NCI-H774 (cell line): Measurements from ENCODE around the gene TMEM178A.
"Not testable (repeated sequence)": the region's sequence is repeated elsewhere in the genome, so short reads cannot be mapped to it uniquely, and the experiment has no call there.

ENCODE experiments used
- DNase-seq: peaks from one replicate; lab custom pipeline; 2025; lab: John Stamatoyannopoulos, UW

The TMEM178A gene

DNA sequence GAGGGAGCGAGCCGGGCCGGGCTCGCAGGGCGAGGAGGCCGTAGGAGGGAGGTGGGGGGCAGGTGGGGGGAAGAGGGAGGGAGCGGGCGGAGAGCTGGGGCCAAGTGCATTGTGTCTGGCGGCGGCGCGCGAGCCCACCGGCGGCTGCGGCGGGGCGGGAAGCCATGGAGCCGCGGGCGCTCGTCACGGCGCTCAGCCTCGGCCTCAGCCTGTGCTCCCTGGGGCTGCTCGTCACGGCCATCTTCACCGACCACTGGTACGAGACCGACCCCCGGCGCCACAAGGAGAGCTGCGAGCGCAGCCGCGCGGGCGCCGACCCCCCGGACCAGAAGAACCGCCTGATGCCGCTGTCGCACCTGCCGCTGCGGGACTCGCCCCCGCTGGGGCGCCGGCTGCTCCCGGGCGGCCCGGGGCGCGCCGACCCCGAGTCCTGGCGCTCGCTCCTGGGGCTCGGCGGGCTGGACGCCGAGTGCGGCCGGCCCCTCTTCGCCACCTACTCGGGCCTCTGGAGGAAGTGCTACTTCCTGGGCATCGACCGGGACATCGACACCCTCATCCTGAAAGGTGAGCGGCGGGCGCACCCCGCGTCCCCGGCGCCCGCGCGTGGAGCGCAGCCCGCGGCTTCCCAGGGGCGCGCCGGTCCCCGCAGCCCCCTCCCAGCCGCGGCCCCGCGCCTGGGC lies at the start of gene TMEM178A:
TSS of gene TMEM178A (plus strand) at position 107 of the 680 bp plus-strand sequence. CDS start at position 165, 58 bp downstream.
- no peak for DNase-seq

DNA sequence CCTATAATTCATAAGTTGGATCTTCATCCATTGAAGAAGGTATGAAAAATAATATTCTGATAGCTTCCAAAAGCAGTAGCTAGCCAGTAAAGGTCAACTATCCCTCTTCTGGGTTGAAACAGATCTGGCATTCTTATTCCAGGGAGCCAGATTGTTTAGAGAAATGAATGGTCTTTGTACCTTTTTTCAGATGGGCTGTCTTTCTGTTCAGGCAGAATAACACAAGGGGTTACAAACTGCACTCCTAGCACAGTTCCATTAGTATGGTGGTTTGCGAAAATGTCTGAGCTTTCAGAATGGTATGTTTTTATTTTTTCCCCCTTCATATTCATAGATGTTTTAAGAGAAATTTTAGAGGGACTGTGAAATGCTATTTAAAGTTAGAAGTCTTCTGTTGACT lies 47.5 kb upstream of the TMEM178A start:
- DNase-seq: no peak

DNA sequence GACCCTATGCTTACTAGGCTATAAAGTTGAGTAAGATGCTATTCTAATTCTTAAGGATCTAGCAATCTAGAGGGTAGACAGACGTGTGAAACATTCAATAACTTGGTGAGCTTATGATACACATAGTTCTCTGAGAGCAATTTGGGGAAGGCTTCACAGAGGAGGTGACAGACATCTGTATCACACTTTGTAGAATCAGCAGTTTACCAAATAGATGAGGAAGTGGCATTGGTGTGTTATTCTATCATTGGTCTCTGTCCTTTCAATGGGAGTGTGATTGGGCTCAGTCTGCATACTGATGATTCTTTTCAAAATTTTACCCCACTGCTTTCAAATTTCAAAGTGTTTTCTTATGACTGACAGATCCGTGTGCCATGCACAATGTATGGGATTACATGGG lies 47.0 kb upstream of the TMEM178A start:
- DNase-seq: no peak

DNA sequence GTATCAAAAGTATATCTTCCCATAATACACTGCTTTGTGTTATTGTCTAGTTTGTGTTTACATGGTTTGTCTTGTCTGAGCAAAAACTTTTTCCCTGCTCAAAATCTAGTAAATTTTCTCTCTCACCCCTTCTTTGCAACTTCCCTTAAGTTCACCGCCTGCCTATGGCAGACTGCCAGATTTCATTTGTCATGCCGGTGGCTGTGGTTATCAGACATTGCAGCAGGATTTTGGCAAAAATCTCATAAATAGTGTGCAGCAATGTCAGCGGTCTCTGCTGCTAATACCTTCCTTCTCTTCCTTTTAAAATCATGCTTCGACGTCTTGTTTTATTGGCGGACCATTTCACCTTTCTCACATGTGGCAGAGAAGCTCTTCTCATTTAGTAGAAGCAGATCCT lies 45.6 kb upstream of the TMEM178A start:
- no peak for DNase-seq

DNA sequence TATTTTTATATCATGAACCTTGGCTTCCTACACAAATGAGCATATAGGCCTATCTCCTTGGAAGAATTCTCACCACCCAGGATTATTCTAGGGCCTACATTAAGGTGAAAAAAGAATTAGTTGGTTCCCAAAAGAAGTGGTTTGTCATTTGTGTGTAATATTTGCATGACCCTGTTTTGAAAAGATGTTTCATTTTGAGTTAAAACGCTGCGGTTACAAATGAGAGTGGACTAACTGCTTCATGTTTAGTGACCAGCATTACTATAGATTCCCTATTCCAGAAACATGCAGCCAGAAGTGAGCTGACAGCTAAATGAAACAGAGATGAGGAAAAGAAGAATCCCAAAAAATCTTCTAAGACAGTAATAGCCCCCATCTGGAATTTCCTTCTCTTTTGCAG lies 44.1 kb upstream of the TMEM178A start:
- no peak for DNase-seq

DNA sequence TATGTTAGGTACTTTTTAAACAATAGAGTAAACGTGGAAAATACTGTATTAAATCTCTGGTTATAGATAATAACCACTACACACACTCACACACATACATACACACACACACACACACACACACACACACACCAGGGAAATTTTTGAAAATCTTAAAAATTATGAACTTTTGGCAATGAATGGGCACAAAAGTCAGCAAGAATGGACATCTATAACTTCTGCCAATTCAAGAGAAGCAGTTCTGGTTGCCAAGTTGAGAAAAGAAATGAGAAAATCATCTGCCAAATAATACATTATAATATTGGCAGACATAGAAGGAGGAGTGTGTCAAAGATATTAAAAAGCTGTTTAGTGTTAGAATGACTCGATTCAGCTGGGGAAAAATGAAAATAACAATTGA lies 42.9 kb upstream of the TMEM178A start:
- DNase-seq: no peak

DNA sequence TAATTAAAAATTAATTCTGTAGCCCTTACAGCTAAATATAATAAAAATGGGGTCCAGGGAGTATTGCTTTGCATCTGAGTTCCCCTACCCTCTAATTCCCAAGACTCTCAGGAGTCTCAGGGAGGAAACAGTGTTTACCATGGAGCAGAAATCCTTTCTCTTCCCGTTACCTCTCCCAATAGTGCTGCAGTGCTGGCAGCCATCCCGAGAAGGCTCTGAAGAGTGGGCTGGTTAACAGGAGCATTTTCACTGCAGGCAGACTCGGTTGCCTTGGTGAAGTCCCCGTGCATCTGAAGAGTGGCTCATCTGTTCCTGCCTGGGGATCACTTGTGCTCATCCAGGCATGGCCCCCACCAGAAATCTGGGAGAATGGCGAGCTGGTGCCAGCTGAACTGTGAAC lies 41.8 kb upstream of the TMEM178A start:
- DNase-seq: no peak

DNA sequence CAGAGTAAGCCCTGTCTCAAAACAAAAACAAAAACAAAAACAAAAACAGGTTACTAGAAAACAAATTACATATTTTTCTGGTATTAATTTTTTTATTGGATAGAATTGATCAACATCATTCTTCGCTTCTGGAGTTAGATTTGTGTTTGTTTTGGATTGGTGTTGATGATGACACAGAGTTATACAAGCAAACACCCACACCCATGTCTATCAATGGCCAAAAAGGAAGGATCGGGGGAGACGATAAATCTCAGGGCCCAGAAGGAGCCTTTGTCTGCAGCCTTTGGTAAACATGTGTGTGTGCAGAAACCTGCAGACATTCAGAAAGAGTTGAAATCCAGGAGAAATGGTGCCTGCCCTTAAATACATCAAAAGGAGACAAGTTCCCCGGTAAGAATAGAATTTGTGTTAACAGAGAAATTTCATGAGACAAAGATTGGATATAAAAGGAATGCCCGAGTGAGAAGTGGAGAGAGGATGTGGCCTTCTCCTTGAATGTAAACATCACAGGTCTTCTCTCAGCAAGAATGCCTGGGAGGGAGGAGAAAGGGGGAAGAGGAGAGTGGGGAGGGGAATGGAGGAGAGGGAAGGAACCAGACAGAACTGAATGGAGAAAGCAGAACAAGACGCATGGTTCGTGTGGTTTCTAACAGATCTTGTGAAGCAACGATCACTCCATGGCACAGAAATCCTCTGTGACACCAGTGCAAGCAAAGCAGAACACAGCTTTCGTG lies 40.4 kb upstream of the TMEM178A start:
- no peak for DNase-seq

DNA sequence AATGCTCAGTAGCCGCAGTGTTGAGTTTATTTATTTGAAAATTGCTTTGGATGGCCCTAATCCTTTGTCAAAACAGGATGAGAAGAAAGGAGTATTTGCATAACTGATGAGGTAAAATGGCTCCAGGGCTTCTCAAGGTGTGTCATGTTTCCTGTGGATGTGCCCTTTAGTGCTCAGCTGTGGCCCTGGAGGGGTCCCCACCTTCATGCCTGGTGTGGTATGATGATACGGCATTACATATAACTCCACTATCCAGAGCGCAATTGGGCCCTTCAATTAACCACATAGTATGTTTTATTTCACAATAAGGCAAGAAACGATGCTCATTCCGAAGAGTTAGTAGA lies 39.8 kb upstream of the TMEM178A start:
- no peak for DNase-seq

DNA sequence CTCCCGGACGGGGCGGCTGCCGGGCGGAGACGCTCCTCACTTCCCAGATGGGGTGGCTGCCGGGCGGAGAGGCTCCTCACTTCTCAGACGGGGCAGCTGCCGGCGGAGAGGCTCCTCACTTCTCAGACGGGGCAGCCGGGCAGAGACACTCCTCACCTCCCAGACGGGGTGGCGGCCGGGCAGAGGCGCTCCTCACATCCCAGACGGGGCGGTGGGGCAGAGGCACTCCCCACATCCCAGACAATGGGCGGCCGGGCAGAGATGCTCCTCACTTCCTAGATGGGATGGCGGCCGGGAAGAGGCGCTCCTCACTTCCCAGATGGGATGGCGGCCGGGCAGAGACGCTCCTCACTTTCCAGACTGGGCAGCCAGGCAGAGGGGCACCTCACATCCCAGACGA lies 37.4 kb upstream of the TMEM178A start:
- DNase-seq: not testable (repeated sequence)

DNA sequence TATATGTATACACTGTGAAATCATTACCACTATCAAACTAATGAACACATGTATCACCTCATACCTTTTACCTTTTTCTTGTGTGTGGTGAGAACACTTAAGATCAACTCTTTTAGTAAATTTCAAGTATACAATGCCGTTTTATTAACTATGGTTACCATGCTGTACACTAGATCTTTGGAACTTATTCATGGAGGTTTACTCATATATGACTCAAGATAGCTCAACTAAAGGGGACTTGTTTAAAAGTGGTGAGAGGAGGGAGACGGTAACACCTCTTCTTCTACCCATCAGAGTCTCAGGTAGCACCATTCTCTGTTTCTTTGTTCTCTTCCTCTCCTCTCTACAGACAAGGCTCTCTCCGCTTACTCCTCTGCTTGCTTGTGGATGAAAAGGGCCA lies 36.1 kb upstream of the TMEM178A start:
- DNase-seq: no peak

DNA sequence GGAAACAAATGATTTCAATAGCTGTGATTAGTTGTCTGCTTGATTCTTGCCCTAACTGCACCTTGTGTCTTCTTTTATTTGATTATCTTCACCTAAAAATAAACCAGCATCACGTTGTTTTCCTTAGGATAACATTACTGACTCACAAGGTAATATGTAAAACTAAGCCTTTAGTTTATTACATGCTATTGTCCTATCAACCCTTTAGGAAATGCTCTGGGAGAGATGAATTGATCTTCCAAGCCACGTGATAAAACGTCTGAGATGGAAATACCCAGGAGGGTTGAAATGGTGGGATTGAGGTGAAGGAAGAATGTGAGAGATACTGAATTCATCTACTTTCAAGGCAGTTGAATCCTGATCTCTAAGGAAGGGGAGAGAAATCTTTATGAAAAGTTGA lies 34.5 kb upstream of the TMEM178A start:
- no peak for DNase-seq

DNA sequence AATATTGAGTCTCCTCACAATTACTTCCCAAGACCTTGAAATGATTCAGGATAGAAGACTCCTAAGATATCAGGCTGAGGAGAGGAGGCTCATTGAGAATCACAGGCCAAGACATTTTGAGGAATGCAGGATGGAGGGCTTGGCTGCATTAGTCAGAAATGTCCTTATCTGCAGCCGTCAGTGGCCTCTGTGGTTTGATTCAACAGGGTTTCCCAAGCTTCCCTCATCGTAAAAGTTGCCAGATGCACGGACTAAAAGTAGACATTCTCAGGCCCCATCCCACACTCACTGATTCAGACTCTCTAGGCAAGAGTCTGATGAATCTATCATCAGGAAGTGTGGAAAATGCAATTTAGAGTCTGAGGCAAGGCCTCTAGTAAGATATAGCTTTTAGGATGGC lies 34.0 kb upstream of the TMEM178A start:
- DNase-seq: no peak

DNA sequence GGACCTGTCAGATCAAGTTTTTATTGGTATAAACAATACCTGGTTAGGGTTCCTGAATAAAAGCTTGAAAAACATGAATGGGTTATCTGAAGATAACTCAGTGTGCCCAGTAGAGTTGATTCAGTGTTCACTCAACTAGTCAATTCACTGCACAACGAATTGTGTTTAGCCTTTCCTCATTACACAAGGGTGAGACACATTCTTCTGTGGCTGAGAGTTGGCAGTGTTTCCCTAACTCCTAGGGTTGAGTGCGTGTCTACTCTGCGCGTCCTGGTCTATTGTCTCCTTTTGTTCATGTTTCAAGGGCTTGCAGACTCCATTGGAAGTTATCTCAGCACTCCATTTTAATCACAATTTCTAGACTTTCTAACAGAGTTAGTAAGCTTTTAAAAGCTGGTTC lies 32.8 kb upstream of the TMEM178A start:
- no peak for DNase-seq

DNA sequence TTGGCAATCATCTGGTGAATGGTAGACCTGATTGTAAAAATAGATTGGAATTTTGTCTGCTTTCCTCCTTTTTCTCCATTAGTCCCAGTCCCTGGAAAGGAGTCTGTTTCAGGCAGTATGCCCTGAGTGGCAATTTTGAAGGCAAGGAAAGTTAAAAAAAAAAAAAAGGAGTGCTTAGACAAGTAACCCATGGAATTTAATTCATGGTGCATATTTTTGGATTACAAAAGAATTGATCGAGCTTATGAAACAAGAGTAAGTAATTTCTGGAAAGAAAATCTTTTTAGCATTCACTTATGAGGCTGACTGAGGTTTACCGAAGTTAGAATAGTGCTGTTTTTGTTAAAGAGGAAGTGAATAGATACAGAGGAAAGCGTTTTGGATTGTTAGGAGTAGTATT lies 29.4 kb upstream of the TMEM178A start:
- DNase-seq: no peak

DNA sequence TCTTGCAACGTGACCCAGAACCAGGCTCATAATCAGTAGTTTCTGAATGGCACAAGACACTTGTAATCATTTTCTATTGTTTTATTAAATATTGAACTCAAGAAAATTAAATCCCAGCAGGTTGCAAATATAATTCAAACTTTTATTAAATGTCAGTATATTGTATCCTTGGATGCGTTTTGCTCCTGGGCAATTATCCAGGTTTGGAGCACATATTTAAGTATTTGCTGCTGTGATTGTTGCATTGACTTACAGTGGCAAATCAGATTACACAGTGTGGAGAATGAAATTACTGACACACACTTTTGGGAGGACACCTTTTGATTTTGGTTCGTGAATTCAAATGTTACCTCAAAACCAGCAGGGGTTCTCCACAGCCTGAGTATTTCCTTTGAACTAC lies 27.1 kb upstream of the TMEM178A start:
- DNase-seq: no peak

DNA sequence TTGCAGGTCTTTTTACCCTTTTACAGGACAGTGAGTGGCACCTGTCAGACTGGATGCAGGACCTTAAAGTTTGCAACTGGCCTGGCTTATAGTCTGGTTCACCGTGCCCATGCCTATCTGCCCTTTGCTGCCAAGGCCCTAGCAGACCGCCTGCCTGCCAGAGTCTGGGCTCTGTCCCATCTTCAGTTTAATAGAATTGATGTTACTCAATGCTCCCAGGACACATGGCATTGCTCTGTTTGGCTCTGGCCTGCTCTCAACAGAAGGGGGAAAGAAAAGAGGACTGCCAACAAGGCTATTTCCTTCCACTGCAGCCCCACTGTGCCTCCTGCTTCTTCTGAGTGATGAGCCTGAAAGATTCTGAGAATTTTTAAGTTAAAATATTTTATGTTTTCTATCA lies 25.6 kb upstream of the TMEM178A start:
- no peak for DNase-seq

DNA sequence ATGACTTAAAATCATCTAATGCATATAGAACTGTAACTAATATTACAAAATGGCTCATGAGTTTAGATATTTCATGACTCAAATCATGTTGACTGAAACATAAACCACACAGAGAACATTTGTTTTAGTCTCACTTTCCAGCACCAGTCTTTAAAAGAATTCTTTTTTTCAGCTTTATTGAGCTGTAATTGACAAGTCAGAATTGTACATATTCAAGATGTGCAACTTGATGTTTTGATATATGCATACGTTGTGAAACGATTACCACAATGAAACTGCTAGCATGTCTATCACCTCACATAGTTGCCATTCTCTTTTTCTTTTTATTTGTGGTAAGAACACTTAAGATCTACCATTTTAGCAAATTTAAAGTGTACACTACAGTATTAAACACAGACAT lies 25.0 kb upstream of the TMEM178A start:
- no peak for DNase-seq

DNA sequence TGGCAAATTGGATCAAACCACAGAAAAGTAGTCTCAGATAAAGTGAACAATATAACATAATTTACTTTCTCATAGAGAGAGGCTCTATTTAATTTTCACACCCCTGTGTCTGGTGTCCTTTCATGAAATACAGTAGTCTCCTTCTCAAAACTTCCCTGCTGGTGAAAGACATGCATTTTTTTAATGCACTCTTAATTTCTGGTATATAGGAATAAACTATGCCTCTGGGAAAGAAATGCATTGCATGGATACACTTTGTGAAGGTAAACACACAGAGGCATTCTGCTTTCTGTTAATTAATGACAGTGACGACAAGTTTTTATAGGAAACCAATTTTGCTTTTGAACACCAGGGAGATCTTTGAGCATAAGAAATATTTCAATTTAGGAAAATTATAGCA lies 24.1 kb upstream of the TMEM178A start:
- no peak for DNase-seq

DNA sequence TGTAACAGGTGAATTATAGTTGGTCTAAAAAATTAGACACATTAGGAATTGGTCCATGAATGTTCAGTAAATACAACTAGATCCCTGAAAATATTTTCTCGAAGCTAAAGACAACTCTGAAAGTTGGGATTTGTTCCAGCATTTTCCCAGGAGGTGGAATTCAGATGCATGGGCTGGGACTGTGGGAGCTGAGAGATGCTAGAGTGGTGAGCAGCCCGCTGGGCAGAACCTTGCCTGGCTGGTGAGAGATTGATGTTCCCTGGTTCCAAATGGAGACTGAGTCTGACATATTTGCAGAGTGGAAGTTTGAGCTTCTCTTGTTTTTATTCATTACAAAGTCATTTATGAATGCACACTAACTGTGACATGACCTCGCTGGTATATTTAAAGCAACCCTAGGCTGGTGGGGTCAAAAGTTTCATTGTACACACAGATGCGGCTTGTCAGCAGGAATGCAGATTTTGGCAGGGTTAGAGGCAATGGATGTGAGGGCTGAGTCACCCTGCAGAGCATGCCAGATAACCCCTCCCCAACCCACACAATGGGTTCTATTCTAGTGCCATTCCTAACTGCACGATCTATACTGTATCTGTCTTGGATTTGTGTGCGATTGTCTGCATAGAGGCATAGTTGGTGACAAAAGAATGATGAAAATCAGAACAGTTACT lies 23.5 kb upstream of the TMEM178A start:
- no peak for DNase-seq

DNA sequence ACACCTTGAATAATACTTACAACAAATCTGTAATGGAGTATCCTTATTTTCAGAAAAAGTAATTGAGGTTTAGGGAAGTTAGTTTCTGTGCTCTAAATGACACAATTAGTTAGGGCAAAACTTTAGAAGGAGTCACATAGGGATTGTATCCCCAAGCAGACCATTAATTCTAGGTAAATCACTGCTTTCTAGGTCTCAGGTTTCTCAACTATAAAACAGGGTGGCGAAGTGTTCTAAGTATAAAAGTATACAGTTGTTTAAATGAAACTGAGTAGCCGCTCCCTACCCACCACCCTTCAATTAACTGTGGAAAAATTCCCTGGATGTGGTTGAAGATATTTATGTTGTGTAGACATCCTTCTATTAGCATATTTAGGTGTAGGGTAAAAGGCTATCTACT lies 19.9 kb upstream of the TMEM178A start:
- DNase-seq: no peak

DNA sequence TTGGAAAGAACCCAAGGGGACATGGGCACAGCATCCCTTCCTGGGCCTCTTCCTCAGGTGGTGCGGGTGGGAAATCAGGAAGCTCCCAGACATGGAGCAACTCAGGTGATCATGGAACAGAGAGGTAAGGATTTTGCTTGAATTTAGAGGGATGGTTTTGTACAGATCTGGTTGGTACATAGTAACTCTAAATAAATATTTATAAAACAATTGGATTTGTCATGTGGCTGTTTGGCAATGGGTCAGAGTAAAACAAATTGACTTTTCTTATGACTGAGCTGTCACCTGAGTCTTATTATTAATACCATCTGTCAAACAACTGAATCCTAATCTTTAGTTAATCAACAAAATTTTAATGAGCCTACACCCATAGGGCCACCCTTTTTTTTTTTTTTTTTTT lies 19.4 kb upstream of the TMEM178A start:
- DNase-seq: no peak

DNA sequence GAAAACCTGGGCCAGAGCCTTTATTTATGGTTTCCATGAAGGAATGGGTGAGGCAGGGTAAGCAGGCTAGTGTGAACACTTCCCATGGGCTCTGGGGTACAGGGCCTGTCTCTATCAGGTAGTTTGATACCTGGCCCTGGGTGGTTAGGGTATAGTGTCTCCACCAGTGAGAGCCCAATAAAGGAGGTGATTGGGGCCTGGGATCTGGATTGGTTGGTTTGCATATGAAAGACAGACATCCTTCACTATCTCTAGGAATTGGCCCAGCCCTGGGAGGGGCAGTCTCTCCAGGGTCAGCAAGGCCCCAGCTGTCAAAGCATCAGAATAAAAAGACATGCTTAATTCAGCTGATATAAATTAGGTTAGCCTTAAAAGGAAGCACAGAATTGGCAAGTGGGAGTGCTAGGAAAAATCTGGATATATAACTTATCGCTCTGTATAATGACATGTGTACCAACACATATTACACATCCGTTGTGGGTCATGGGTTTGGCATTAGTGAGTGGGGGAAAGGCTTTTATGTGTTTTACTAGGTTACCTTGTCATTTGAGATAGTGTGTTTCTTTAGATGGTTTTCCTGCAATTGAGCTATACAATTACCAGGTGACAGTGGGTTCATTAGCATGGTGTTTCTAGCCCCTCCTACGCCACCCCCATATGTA lies 18.5 kb upstream of the TMEM178A start:
- no peak for DNase-seq
